Adrenal gland (tissue), 12 donors: ENCODE results near the gene PIK3C2G. TPM values are rescaled to one million over a fixed set of nuclear protein-coding genes. Genes with fewer than 3 reads are reported as not detected.
A peak's percentile ranks its signal among the peaks of the same experiment; 100 is the strongest.

Experiments used
- DNase-seq, 7 donors: peaks; one replicate each; pipeline ENCODE4 v3.0.0-alpha.2; 2019 to 2020
- H3K27ac ChIP-seq, 5 donors: fragments of 200-600 bp; sonication (generic) in 4 of 5; 1 replicate in 3 of 5; 2 replicates in 2 of 5; pipeline versions ENCODE4 v1.5.1 to v1.8.0; 2016 to 2020; ENCODE audit warnings: mild to moderate bottlenecking in 1 of 5
- H3K27me3 ChIP-seq: fragments of 200-600 bp; 2 replicates; pipeline ENCODE4 v1.8.0; 2021
- H3K36me3 ChIP-seq, 2 donors: fragments of 200-600 bp; replicated peaks in 1 of 2; 1 replicate in 1 of 2; 2 replicates in 1 of 2; pipeline versions ENCODE4 v1.5.1 to v1.8.0; 2018 to 2022
- H3K4me1 ChIP-seq, 2 donors: fragments of 200-600 bp; replicated peaks in 1 of 2; 1 replicate in 1 of 2; 2 replicates in 1 of 2; pipeline versions ENCODE4 v1.5.1 to v1.8.0; 2018 to 2021
- H3K4me3 ChIP-seq, 4 donors: fragments of 200-600 bp; sonication (generic) in 3 of 4; one replicate each; pipeline ENCODE4 v1.5.1; 2016 to 2018
- H3K9me3 ChIP-seq, 3 donors: fragments of 200-600 bp; sonication (generic) in 1 of 3; replicated peaks in 1 of 3; 1 replicate in 2 of 3; 2 replicates in 1 of 3; pipeline versions ENCODE4 v1.5.1 to v1.8.0; 2016 to 2021
- CTCF ChIP-seq, 6 experiments: fragments of 450-650 bp in 4 of 6; fragments of 200-600 bp in 2 of 6; sonication (generic) in 1 of 6; IDR thresholded peaks; 1 replicate in 5 of 6; 2 replicates in 1 of 6; pipeline versions ENCODE4 v1.5.1 to v1.8.0; 2016 to 2021; ENCODE audit warnings: antibody characterized with exemption in 6 of 6, mild to moderate bottlenecking in 2 of 6, moderate library complexity in 1 of 6
- POLR2A ChIP-seq, 2 donors: fragments of 450-650 bp; IDR thresholded peaks; one replicate each; pipeline ENCODE4 v1.6.1; 2017; ENCODE audit warnings: antibody characterized with exemption in 2 of 2, mild to moderate bottlenecking in 2 of 2, moderate library complexity in 1 of 2
- WGBS, 4 donors: extraction: QIAGEN DNeasy Blood & Tissue Kit in 2 of 4; methylation state at CpG; one replicate each; pipeline versions ENCODE4 v1.1.5 to v1.1.7; 2013 to 2017; 5-methylcytosine and 5-hydroxymethylcytosine counted together
- intact Hi-C, 2 donors: fragments of 100-400 bp; cut with DNase I; formaldehyde crosslinking; loops; one replicate each; pipeline versions ENCODE4 v1.14.1 to v1.15.0; 2022 to 2023
- polyA plus RNA-seq, 3 donors: library from polyadenylated mRNA; stranded (reverse); fragments of 200-250 nt in 2 of 3; fragments of 350-450 nt in 1 of 3; fragmentation: Illumina TruSeq in 1 of 3; extraction: RNeasy Lipid Tissue Mini Kit (QIAGEN cat#74804) in 1 of 3; gene quantifications; one replicate each; pipeline ENCODE4 v1.2.3, GENCODE V29; 2013 to 2014
- total RNA-seq, 9 donors: library from RNA; depleted of rRNA in 4 of 9; stranded (reverse); fragments of >200 nt in 4 of 9; fragments of 120-200 nt in 1 of 9; fragmentation: NEBNext Ultra II Directional in 1 of 9; extraction: Animal tissue kit (Norgen Biotek cat#: 25700) in 1 of 9; gene quantifications; one replicate each; pipeline versions ENCODE4 v1.1.0 to v1.2.4, GENCODE V29; 2013 to 2023
- donor health status: healthy with polysubstance abuse.
- donor health status: Bipolar disorder and iron deficiency.
- donor health status: DM: yes; HTN: yes; CAD: no.
- donor health status: DM: no; HTN: no; CAD: no.
- donor health status: DM: no; HTN: no; CAD: no.
- donor health status: DM: yes; HTN: yes; CAD: no.

The PIK3C2G gene
- total and polyA plus RNA-seq, 12 donors: 0.11 to 1.3 (median 0.54) TPM

- DNase-seq: no peak
- no peaks in the 10 kb centered on the region for H3K36me3 ChIP-seq
- no peak for TF ChIP-seq POLR2A (IDR thresholded peaks at IDR 0.05)
- TF ChIP-seq CTCF (IDR thresholded peaks at IDR 0.05): no peak
- 65 to 82% (median 71%) methylated on average over 1 of the region's 1 CpG for WGBS, 4 donors
- no peak overlapping the region for H3K4me3 ChIP-seq
- no peaks in the 10 kb centered on the region for H3K4me1 ChIP-seq
- H3K9me3 ChIP-seq: no peaks in the 10 kb centered on the region
- no peak overlapping the region for H3K27ac ChIP-seq
- intact Hi-C loops: no loop called here
- no peaks in the 10 kb centered on the region for H3K27me3 ChIP-seq
These were observed 43.3 kb downstream of the PIK3C2G start for GRCh38 chr12:18304609-18305008.

DNA sequence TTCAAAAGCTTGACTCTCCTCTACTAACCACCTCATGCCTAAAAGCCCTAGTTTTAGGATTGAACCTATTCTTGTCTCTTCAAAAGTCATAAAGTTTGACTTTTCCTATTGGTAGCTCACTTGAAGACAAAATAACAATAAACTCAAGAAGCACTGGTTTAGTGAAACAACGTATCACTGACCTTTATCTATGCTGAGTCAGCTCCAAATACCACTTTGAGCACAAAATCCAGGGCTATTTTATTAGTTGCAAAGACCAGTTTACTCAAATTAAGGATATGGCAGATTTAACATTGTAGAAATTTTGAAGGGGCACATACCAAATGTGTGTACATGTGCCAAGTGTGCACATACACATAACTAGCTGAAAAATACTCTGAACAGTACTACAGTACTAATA lies 45.0 kb downstream of the PIK3C2G start:
- H3K9me3 ChIP-seq: no peaks in the 10 kb centered on the region
- H3K27me3 ChIP-seq: no peaks in the 10 kb centered on the region
- H3K4me1 ChIP-seq: no peaks in the 10 kb centered on the region
- intact Hi-C loops: no loop called here
- no peaks in the 10 kb centered on the region for H3K36me3 ChIP-seq
- no peak for TF ChIP-seq CTCF (IDR thresholded peaks at IDR 0.05)
- no peak for TF ChIP-seq POLR2A (IDR thresholded peaks at IDR 0.05)
- no peak overlapping the region for H3K4me3 ChIP-seq
- no peak for DNase-seq
- WGBS, 4 donors: 24 to 41% (median 30%) methylated on average over 1 of the region's 1 CpG
- H3K27ac ChIP-seq: no peak overlapping the region

DNA sequence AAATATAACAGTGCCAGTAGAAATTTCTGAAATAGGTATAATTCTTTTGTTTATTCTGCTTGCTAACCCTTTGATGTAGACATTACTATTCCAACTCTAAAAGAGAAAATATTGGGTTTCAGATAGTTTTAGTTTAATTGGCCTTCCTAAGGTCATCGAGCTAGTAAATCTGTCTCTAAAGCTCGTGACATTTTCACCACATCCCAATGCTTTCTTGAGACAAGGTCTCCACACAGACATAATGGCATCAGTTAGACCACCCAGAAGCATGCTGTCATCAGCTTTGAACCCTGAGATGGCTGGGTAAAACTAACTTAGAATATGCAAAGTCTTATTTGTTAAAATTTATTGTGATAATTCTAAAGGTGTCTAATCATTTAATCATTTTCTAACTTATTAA lies 52.0 kb downstream of the PIK3C2G start:
- TF ChIP-seq CTCF (IDR thresholded peaks at IDR 0.05): no peak
- no peak for TF ChIP-seq POLR2A (IDR thresholded peaks at IDR 0.05)
- 26 to 41% (median 33%) methylated on average over 2 of the region's 2 CpGs for WGBS, 4 donors
- no peaks in the 10 kb centered on the region for H3K4me1 ChIP-seq
- intact Hi-C loops: no loop called here
- no peak overlapping the region for H3K27ac ChIP-seq
- no peaks in the 10 kb centered on the region for H3K36me3 ChIP-seq
- H3K27me3 ChIP-seq: no peaks in the 10 kb centered on the region
- no peaks in the 10 kb centered on the region for H3K9me3 ChIP-seq
- DNase-seq: no peak
- no peak overlapping the region for H3K4me3 ChIP-seq

GRCh38 chr12:18320036-18320617 lies 58.8 kb downstream of the PIK3C2G start:
- no peaks in the 10 kb centered on the region for H3K27me3 ChIP-seq
- DNase-seq: peak in 4 of 7 donors; percentile 14 to 41 (median 30)
- intact Hi-C loops: loop anchor here in 1 of 2 donors (5.0 kb wide), 1 partner anchor 68 kb away; no protein-coding TSS in a partner anchor
- H3K4me1 ChIP-seq: no peaks in the 10 kb centered on the region
- H3K36me3 ChIP-seq: no peaks in the 10 kb centered on the region
- 50 to 53% (median 52%) methylated on average over 6 of the region's 6 CpGs for WGBS, 4 donors
- H3K27ac ChIP-seq: no peak overlapping the region
- TF ChIP-seq CTCF (IDR thresholded peaks at IDR 0.05) (peak; percentile 30 to 68 (median 59)), POLR2A (IDR thresholded peaks at IDR 0.05) (no peak)
- H3K9me3 ChIP-seq: no peaks in the 10 kb centered on the region
- no peak overlapping the region for H3K4me3 ChIP-seq
